Skin of body (tissue), 2 donors: ENCODE results near the gene IPO8. TPM values are rescaled to one million over a fixed set of nuclear protein-coding genes. Genes with fewer than 3 reads are reported as not detected.
"Not testable (repeated sequence)": the region's sequence is repeated elsewhere in the genome, so short reads cannot be mapped to it uniquely, and the experiment has no call there.

Experiments used
- DNase-seq: peaks from one replicate; lab custom pipeline; 2025; lab: John Stamatoyannopoulos, UW
- total RNA-seq: library from RNA; depleted of rRNA; stranded (reverse); fragments of >200 nt; gene quantifications from one replicate; pipeline ENCODE4 v1.2.3, GENCODE V29; 2014

Gene IPO8
- total RNA-seq, 1 donor from 2014 or later: 35.7 TPM

GRCh38 chr12:30610718-30611117 lies 85.0 kb downstream of the IPO8 start:
- no peak for DNase-seq

- DNase-seq: not testable (repeated sequence)
Observed at GRCh38 chr12:30609819-30610218, 85.8 kb downstream of the IPO8 start.

- not testable (repeated sequence) for DNase-seq
Observed at GRCh38 chr12:30604302-30604701, 91.4 kb downstream of the IPO8 start.

GRCh38 chr12:30603129-30603528 lies 92.5 kb downstream of the IPO8 start:
- DNase-seq: no peak

- DNase-seq: no peak
Observed at GRCh38 chr12:30602678-30603077, 93.0 kb downstream of the IPO8 start.

- DNase-seq: peak; percentile 61
Observed at GRCh38 chr12:30599608-30600007, 96.1 kb downstream of the IPO8 start.

- no peak for DNase-seq
Observed at GRCh38 chr12:30598889-30599288, 96.8 kb downstream of the IPO8 start.

GRCh38 chr12:30595742-30596141 lies 99.9 kb downstream of the IPO8 start:
- no peak for DNase-seq

GRCh38 chr12:30594509-30594908 lies 101.2 kb downstream of the IPO8 start:
- DNase-seq: no peak

- not testable (repeated sequence) for DNase-seq
Observed at GRCh38 chr12:30588572-30588971, 107.1 kb downstream of the IPO8 start.

GRCh38 chr12:30587782-30588181 lies 107.9 kb downstream of the IPO8 start:
- DNase-seq: no peak

GRCh38 chr12:30585877-30586276 lies 109.8 kb downstream of the IPO8 start:
- DNase-seq: no peak

GRCh38 chr12:30582943-30583342 lies 112.7 kb downstream of the IPO8 start:
- no peak for DNase-seq

- peak; percentile 83 for DNase-seq
Observed at GRCh38 chr12:30580344-30580743, 115.3 kb downstream of the IPO8 start.

Other genes starting within 250 kb of the IPO8 start
- gene CAPRIN2, start 59.1 kb upstream of the IPO8 start, total RNA-seq: 22.1 TPM
- gene TSPAN11, start 230.9 kb upstream of the IPO8 start, total RNA-seq: 10.0 TPM